Gastroesophageal sphincter (tissue), 4 donors: ENCODE measurements around the gene MEPE. TPM values are rescaled to one million over a fixed set of nuclear protein-coding genes. Genes with fewer than 3 reads are reported as not detected.

Experiments
- ATAC-seq: fragments of 150-250 bp; one replicate; pipeline ENCODE4 v1.9.1; 2016; ENCODE audit warnings: mild to moderate bottlenecking, moderate library complexity
- H3K27ac ChIP-seq, 4 donors: fragments of 200-600 bp; sonication (generic) in 3 of 4; 1 replicate in 3 of 4; 2 replicates in 1 of 4; pipeline ENCODE4 v1.5.1; 2016 to 2019
- H3K27me3 ChIP-seq: fragments of 200-600 bp; sonication (generic); one replicate; pipeline ENCODE4 v1.5.1; 2019
- H3K36me3 ChIP-seq, 2 donors: fragments of 200-600 bp; sonication (generic); one replicate each; pipeline ENCODE4 v1.5.1; 2019; ENCODE audit warnings: control low read depth in 1 of 2
- H3K4me1 ChIP-seq, 3 donors: fragments of 200-600 bp; sonication (generic); 1 replicate in 2 of 3; 2 replicates in 1 of 3; pipeline ENCODE4 v1.5.1; 2016 to 2019; ENCODE audit warnings: control low read depth in 2 of 3
- H3K4me3 ChIP-seq, 2 donors: fragments of 200-600 bp; sonication (generic); one replicate each; pipeline ENCODE4 v1.5.1; 2019; ENCODE audit warnings: mild to moderate bottlenecking in 1 of 2, moderate library complexity in 1 of 2
- H3K9me3 ChIP-seq, 3 donors: fragments of 200-600 bp; sonication (generic); one replicate each; pipeline ENCODE4 v1.5.1; 2017 to 2019; ENCODE audit warnings: control low read depth in 2 of 3
- EP300 ChIP-seq: sonication (generic); formaldehyde crosslinking; IDR thresholded peaks from one replicate; pipeline ENCODE4 v1.6.1; 2017; ENCODE audit warnings: antibody characterized with exemption, mild to moderate bottlenecking
- POLR2A ChIP-seq, 2 donors: fragments of 450-650 bp; IDR thresholded peaks; one replicate each; pipeline ENCODE4 v1.6.1; 2017; ENCODE audit warnings: antibody characterized with exemption in 2 of 2, mild to moderate bottlenecking in 2 of 2, moderate library complexity in 1 of 2
- POLR2AphosphoS5 ChIP-seq: sonication (generic); formaldehyde crosslinking; IDR thresholded peaks from one replicate; pipeline ENCODE4 v1.6.1; 2017; ENCODE audit warnings: antibody characterized with exemption
- WGBS, 2 donors: methylation state at CpG; one replicate each; pipeline ENCODE4 v1.1.5; 2018; ENCODE audit warnings: low coverage in 1 of 2; 5-methylcytosine and 5-hydroxymethylcytosine counted together
- total RNA-seq, 4 donors: library from RNA; depleted of rRNA; stranded (reverse); fragments of >200 nt; gene quantifications; one replicate each; pipeline ENCODE4 v1.1.0, GENCODE V29; 2016
- TF ChIP-seq, protein P1 (sequence below), 4 experiments: fragments of 200-600 bp in 2 of 4; fragments of 450-650 bp in 2 of 4; sonication (generic) in 1 of 4; IDR thresholded peaks; one replicate each; pipeline ENCODE4 v1.5.1; 2017 to 2019; ENCODE audit warnings: antibody characterized with exemption in 4 of 4, mild to moderate bottlenecking in 2 of 4, moderate library complexity in 2 of 4

MEPE gene
- total RNA-seq, 4 donors from 2014 or later = not detected

GRCh38 chr4:87846226-87846625 is 13.5 kb downstream of the MEPE start:
- Histone ChIP-seq H3K27ac (no peak overlapping the region), H3K9me3 (no peaks in the 10 kb centered on the region), H3K4me3 (no peak overlapping the region), H3K36me3 (no peaks in the 10 kb centered on the region), H3K4me1 (peaks cover 0 to 15% (median 0%) of the 10 kb centered on the region in 3 donors), H3K27me3 (no peaks in the 10 kb centered on the region)
- TF ChIP-seq POLR2A (IDR thresholded peaks at IDR 0.05) (no peak), EP300 (no peak)
- TF ChIP-seq, protein P1, sequence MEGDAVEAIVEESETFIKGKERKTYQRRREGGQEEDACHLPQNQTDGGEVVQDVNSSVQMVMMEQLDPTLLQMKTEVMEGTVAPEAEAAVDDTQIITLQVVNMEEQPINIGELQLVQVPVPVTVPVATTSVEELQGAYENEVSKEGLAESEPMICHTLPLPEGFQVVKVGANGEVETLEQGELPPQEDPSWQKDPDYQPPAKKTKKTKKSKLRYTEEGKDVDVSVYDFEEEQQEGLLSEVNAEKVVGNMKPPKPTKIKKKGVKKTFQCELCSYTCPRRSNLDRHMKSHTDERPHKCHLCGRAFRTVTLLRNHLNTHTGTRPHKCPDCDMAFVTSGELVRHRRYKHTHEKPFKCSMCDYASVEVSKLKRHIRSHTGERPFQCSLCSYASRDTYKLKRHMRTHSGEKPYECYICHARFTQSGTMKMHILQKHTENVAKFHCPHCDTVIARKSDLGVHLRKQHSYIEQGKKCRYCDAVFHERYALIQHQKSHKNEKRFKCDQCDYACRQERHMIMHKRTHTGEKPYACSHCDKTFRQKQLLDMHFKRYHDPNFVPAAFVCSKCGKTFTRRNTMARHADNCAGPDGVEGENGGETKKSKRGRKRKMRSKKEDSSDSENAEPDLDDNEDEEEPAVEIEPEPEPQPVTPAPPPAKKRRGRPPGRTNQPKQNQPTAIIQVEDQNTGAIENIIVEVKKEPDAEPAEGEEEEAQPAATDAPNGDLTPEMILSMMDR (IDR thresholded peaks at IDR 0.05) = no peak
- ATAC-seq = no peak
- 91% methylated on average over 5 of the region's 5 CpGs; no CpG with 5 or more reads in 1 of the 2 donors for WGBS, 2 donors

DNA sequence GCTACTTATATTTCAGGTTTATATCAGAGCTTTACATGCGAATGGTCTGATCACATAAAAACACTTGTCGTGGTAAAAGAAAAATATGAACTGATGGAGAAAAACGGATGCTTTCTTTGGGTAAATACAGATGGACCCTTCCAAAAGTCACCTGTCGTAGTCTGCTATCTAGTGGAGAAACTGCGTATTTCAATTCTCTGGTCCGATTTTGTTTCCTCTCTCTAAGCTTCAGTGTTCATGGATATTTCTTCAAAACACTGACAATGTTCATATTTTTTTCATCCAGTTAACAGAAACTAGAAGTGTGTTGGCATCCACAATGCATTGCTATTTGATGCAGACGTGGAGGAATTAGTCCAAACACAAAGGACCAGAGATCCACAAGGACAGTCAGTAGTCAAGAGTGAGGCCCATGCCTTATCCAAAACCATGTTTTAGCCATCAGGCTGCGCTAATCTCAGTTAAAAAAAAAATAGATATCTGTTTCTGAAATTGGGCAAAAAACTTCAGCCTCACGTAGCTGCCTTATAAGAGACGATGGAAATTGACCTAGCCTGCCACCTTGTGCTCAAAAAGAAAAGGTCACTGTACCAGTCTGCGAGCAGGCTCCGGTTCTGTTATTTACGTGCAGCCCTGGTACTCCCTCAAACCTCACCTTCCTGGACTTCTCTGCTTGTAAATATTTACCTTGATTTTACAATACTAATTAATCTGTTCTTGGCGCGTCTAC is 16.0 kb downstream of the MEPE start:
- Histone ChIP-seq H3K4me3 (peak overlapping the region in 1 of 2 donors; percentile 27), H3K27ac (peak overlapping the region in 2 of 4 donors; percentile 38 to 43), H3K9me3 (no peaks in the 10 kb centered on the region), H3K36me3 (no peaks in the 10 kb centered on the region), H3K27me3 (no peaks in the 10 kb centered on the region), H3K4me1 (peaks cover 0 to 15% (median 0%) of the 10 kb centered on the region in 3 donors)
- TF ChIP-seq POLR2AphosphoS5 = no peak
- TF ChIP-seq, protein P1 (IDR thresholded peaks at IDR 0.05) = peak; percentile 22 to 72 (median 59)
- TF ChIP-seq POLR2A (IDR thresholded peaks at IDR 0.05) = no peak
- no peak for TF ChIP-seq EP300
- WGBS, 2 donors = 16 to 21% methylated on average over 10 to 15 of the region's 15 CpGs
- ATAC-seq = peak; percentile 81

GRCh38 chr4:87849612-87850011 is 16.8 kb downstream of the MEPE start:
- WGBS, 2 donors = 52 to 59% methylated on average over 3 to 4 of the region's 4 CpGs
- ATAC-seq = no peak
- Histone ChIP-seq H3K27me3 (no peaks in the 10 kb centered on the region), H3K27ac (no peak overlapping the region), H3K4me1 (peaks cover 0 to 15% (median 0%) of the 10 kb centered on the region in 3 donors), H3K36me3 (no peaks in the 10 kb centered on the region), H3K4me3 (no peak overlapping the region), H3K9me3 (no peaks in the 10 kb centered on the region)
- TF ChIP-seq POLR2A (IDR thresholded peaks at IDR 0.05) (no peak), POLR2AphosphoS5 (no peak), EP300 (no peak)
- TF ChIP-seq, protein P1 (IDR thresholded peaks at IDR 0.05) = no peak

GRCh38 chr4:87851332-87851731 is 18.6 kb downstream of the MEPE start:
- peaks cover 0 to 15% (median 0%) of the 10 kb centered on the region in 3 donors for H3K4me1 ChIP-seq
- ATAC-seq = peak; percentile 49
- no peak for TF ChIP-seq EP300
- no peak for TF ChIP-seq POLR2AphosphoS5
- TF ChIP-seq POLR2A (IDR thresholded peaks at IDR 0.05) = no peak
- TF ChIP-seq, protein P1 (IDR thresholded peaks at IDR 0.05) = no peak
- no peaks in the 10 kb centered on the region for H3K9me3 ChIP-seq
- H3K36me3 ChIP-seq = no peaks in the 10 kb centered on the region
- no peak overlapping the region for H3K4me3 ChIP-seq
- WGBS, 2 donors = 77 to 78% methylated on average over 7 to 8 of the region's 8 CpGs
- no peak overlapping the region for H3K27ac ChIP-seq
- H3K27me3 ChIP-seq = no peaks in the 10 kb centered on the region

GRCh38 chr4:87851953-87852352 is 19.2 kb downstream of the MEPE start:
- WGBS, 2 donors = 69 to 85% methylated on average over 3 to 4 of the region's 4 CpGs
- ATAC-seq = no peak
- H3K4me1 ChIP-seq = peaks cover 0 to 15% (median 0%) of the 10 kb centered on the region in 3 donors
- no peak for TF ChIP-seq EP300
- TF ChIP-seq, protein P1 (IDR thresholded peaks at IDR 0.05) = no peak
- no peak for TF ChIP-seq POLR2A (IDR thresholded peaks at IDR 0.05)
- TF ChIP-seq POLR2AphosphoS5 = no peak
- no peaks in the 10 kb centered on the region for H3K36me3 ChIP-seq
- no peak overlapping the region for H3K4me3 ChIP-seq
- no peaks in the 10 kb centered on the region for H3K27me3 ChIP-seq
- no peaks in the 10 kb centered on the region for H3K9me3 ChIP-seq
- H3K27ac ChIP-seq = no peak overlapping the region
